ENCODE measurements around the gene PSMA3.

The PSMA3 gene

DNA sequence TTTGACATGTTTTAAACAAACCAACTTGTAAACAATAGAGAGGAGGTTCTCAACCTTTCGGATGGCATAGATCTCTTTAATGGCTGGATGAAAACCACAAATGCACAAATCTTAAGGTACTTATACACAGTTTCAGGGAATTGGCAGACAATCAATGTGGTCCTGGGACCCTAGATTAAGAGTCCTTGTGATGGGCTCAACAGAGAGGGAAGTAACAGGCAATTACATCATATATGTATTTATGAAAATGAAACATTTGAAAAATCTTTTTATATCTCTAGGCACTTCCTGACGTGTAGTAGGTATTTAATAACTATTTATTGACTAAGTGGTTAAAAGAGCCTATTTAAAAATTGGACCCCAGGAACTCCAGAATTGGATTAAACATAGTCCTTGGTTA is 43.8 kb upstream of the PSMA3 start:
- peak; percentile 9 for DNase-seq (ENCODE audit: low read depth)
- H3K4me3 ChIP-seq (ENCODE audit: low read depth, low read length), result peak overlapping the region; percentile 93
- TF ChIP-seq MYC (IDR thresholded peaks at IDR 0.05; ENCODE audit: low read depth, low read length) (no peak), POLR2A (IDR thresholded peaks at IDR 0.05; ENCODE audit: extremely low read depth, insufficient read length) (no peak), CTCF (IDR thresholded peaks at IDR 0.05; ENCODE audit: low read depth, low read length) (no peak)
- TF ChIP-seq, protein P1, sequence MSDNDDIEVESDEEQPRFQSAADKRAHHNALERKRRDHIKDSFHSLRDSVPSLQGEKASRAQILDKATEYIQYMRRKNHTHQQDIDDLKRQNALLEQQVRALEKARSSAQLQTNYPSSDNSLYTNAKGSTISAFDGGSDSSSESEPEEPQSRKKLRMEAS (IDR thresholded peaks at IDR 0.05; ENCODE audit: low read depth, low read length), result no peak

DNA sequence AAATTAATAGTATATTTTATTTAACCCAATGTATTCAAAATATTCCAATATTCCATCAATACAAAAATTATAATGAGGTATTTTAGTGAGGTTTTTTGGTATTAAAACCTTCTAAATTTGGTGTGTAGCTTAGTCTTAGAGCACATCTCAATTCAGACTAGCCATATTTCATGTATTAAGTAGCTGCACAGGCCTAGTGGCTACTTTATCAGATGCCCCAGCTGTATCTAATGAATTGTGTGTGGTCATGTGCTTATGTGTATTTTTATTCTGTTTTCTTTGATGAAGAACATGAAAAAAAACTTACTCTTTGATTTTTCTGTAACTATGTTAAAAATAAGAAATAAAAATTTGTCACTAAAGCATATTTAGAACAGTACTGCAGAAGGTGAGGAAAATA is 31.5 kb upstream of the PSMA3 start:
- DNase-seq (ENCODE audit: low read depth), result no peak
- TF ChIP-seq CTCF (IDR thresholded peaks at IDR 0.05; ENCODE audit: low read depth, low read length), result no peak
- TF ChIP-seq, protein P1 (IDR thresholded peaks at IDR 0.05; ENCODE audit: low read depth, low read length), result no peak
- no peak for TF ChIP-seq POLR2A (IDR thresholded peaks at IDR 0.05; ENCODE audit: extremely low read depth, insufficient read length)
- no peak for TF ChIP-seq MYC (IDR thresholded peaks at IDR 0.05; ENCODE audit: low read depth, low read length)
- no peak overlapping the region for H3K4me3 ChIP-seq (ENCODE audit: low read depth, low read length)

GRCh38 chr14:58215191-58215914 is 29.3 kb upstream of the PSMA3 start:
- DNase-seq (ENCODE audit: low read depth), result no peak
- TF ChIP-seq MYC (IDR thresholded peaks at IDR 0.05; ENCODE audit: low read depth, low read length) (no peak), CTCF (IDR thresholded peaks at IDR 0.05; ENCODE audit: low read depth, low read length) (no peak), POLR2A (IDR thresholded peaks at IDR 0.05; ENCODE audit: extremely low read depth, insufficient read length) (no peak)
- TF ChIP-seq, protein P1 (IDR thresholded peaks at IDR 0.05; ENCODE audit: low read depth, low read length), result no peak

DNA sequence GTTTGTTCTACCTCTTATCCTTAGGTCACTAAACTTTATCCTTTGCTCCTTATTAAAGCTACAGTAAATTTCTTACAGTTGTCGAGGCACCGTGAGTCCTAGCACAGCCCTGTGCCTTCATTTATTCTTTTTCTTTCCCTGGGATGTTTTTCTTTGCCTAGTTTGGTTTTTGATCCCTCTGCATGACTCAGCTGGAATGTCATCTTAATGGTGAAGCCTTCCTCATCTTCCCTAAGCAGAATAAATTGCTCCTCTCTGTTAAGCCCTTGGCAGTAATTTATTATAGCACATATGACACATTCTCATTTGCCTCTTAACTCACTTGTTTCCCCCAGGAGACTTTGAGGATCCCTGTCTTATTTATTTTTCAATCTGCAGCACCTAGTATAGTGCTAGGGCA is 28.1 kb upstream of the PSMA3 start:
- H3K4me3 ChIP-seq (ENCODE audit: low read depth, low read length), result no peak overlapping the region
- TF ChIP-seq CTCF (IDR thresholded peaks at IDR 0.05; ENCODE audit: low read depth, low read length) (no peak), MYC (IDR thresholded peaks at IDR 0.05; ENCODE audit: low read depth, low read length) (no peak), POLR2A (IDR thresholded peaks at IDR 0.05; ENCODE audit: extremely low read depth, insufficient read length) (no peak)
- TF ChIP-seq, protein P1 (IDR thresholded peaks at IDR 0.05; ENCODE audit: low read depth, low read length), result no peak
- no peak for DNase-seq (ENCODE audit: low read depth)

More at GRCh38 chr14:58215191-58215914, 29.3 kb upstream of the PSMA3 start:
- H3K4me3 ChIP-seq (ENCODE audit: low read depth, low read length), result no peak overlapping the region

DNA sequence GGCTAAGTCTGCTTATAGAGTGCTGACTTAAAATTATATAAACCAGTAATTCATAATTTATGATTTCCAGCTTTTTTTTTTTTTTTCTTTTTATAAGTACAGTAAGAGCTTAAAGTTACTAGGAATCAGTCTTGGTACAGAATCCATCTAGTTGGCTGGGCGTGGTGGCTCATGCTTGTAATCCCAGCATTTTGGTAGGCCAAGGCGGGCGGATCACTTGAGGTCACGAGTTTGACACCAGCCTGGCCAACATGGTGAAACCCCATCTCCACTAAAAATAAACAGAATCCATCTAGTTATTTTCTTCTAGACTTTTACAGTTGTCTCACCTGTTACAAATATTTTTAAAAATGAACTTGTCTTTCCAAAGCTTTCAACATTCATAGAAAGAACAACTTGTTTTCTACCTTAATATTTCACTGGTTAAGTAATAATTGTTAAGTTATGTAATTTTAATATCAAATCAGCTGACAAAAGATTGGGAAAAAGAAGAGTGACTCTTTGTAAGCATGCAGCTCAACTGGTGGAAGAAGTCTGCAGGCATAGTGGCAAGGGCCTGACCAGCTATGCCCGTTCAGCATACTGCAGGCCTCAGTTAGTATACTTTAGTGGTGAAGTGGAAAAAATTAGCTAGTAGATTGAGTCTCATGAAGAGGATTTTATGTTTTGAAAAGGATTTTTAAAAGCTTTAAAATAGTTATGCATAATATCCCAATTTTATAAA is 17.4 kb upstream of the PSMA3 start:
- TF ChIP-seq POLR2A (IDR thresholded peaks at IDR 0.05; ENCODE audit: extremely low read depth, insufficient read length), result no peak
- no peak for TF ChIP-seq CTCF (IDR thresholded peaks at IDR 0.05; ENCODE audit: low read depth, low read length)
- no peak for TF ChIP-seq MYC (IDR thresholded peaks at IDR 0.05; ENCODE audit: low read depth, low read length)
- TF ChIP-seq, protein P1 (IDR thresholded peaks at IDR 0.05; ENCODE audit: low read depth, low read length), result no peak
- no peak for DNase-seq (ENCODE audit: low read depth)

More for the DNA sequence above, 17.4 kb upstream of the PSMA3 start:
- H3K4me3 ChIP-seq (ENCODE audit: low read depth, low read length), result no peak overlapping the region
